Neural progenitor cell (in vitro differentiated cells): ENCODE measurements around the gene FAM221B. TPM values are rescaled to one million over a fixed set of nuclear protein-coding genes. Genes with fewer than 3 reads are reported as not detected.

ENCODE experiments used
- DNase-seq: peaks from one replicate; pipeline ENCODE4 v3.0.0-alpha.2; 2016; ENCODE audit warnings: low spot score
- H2AFZ ChIP-seq: fragments of 200-600 bp; sonication (generic); replicated peaks from 2 replicates; pipeline ENCODE4 v1.6.1; 2016; ENCODE audit warnings: antibody characterized with exemption
- H3F3A ChIP-seq: fragments of 200-600 bp; sonication (generic); 2 replicates; pipeline ENCODE4 v1.6.1; 2016; ENCODE audit warnings: antibody characterized with exemption, low read depth
- H3K27ac ChIP-seq: fragments of 200-600 bp; sonication (generic); 2 replicates; pipeline ENCODE4 v1.5.1; 2016; ENCODE audit warnings: mild to moderate bottlenecking
- H3K27me3 ChIP-seq: fragments of 200-600 bp; sonication (generic); 2 replicates; pipeline ENCODE4 v1.6.1; 2016; ENCODE audit warnings: mild to moderate bottlenecking, moderate library complexity
- H3K36me3 ChIP-seq: fragments of 200-600 bp; sonication (generic); 2 replicates; pipeline ENCODE4 v1.5.1; 2016
- H3K4me1 ChIP-seq: fragments of 200-600 bp; sonication (generic); 2 replicates; pipeline ENCODE4 v1.6.1; 2016; ENCODE audit warnings: mixed run types
- H3K4me2 ChIP-seq: fragments of 200-600 bp; sonication (generic); 2 replicates; pipeline ENCODE4 v1.6.1; 2016
- H3K4me3 ChIP-seq: fragments of 200-600 bp; sonication (generic); 2 replicates; pipeline ENCODE4 v1.5.1; 2016
- H3K79me2 ChIP-seq: fragments of 200-600 bp; sonication (generic); 2 replicates; pipeline ENCODE4 v1.6.1; 2016; ENCODE audit warnings: low read depth
- H3K9ac ChIP-seq: fragments of 200-600 bp; sonication (generic); 2 replicates; pipeline ENCODE4 v1.6.1; 2016
- H3K9me3 ChIP-seq: fragments of 200-600 bp; sonication (generic); 2 replicates; pipeline ENCODE4 v1.5.1; 2016; ENCODE audit warnings: low read depth
- H4K20me1 ChIP-seq: fragments of 200-600 bp; sonication (generic); 2 replicates; pipeline ENCODE4 v1.6.1; 2016; ENCODE audit warnings: low read depth
- H3K27ac Mint-ChIP-seq: 3 replicates; pipeline ENCODE4 v1.8.0; 2021; ENCODE audit warnings: mixed read lengths
- H3K27me3 Mint-ChIP-seq: 2 replicates; pipeline ENCODE4 v1.8.0; 2022; ENCODE audit warnings: low read depth, mild to moderate bottlenecking, inconsistent platforms, moderate library complexity, mixed read lengths; ENCODE audit not compliant: insufficient read depth
- H3K36me3 Mint-ChIP-seq: 3 replicates; pipeline ENCODE4 v1.8.0; 2021; ENCODE audit warnings: mixed read lengths
- H3K4me1 Mint-ChIP-seq: 3 replicates; pipeline ENCODE4 v1.8.0; 2021; ENCODE audit warnings: mixed read lengths
- H3K4me3 Mint-ChIP-seq: 3 replicates; pipeline ENCODE4 v1.8.0; 2021; ENCODE audit warnings: mild to moderate bottlenecking, moderate library complexity, mixed read lengths
- H3K9me3 Mint-ChIP-seq: 3 replicates; pipeline ENCODE4 v1.8.0; 2020; ENCODE audit warnings: mixed read lengths
- EZH2 ChIP-seq: fragments of 200-600 bp; sonication (generic); IDR thresholded peaks from 2 replicates; pipeline ENCODE4 v1.6.1; 2017; ENCODE audit warnings: antibody characterized with exemption, mild to moderate bottlenecking, moderate library complexity
- EZH2phosphoT487 ChIP-seq: fragments of 200-600 bp; sonication (generic); IDR thresholded peaks from 2 replicates; pipeline ENCODE4 v1.6.1; 2017; ENCODE audit warnings: antibody characterized with exemption
- total RNA-seq: library from RNA; depleted of rRNA; stranded (reverse); fragments of >200 nt; gene quantifications from 2 replicates; pipeline ENCODE4 v1.2.3, GENCODE V29; 2015; ENCODE audit warnings: low replicate concordance
- TF ChIP-seq, protein P1 (sequence below): fragments of 200-600 bp; sonication (generic); IDR thresholded peaks from 2 replicates; pipeline ENCODE4 v1.5.1; 2017; ENCODE audit warnings: antibody characterized with exemption, mild to moderate bottlenecking

The FAM221B gene
- total RNA-seq, 1 donor from 2014 or later: not detected

DNA sequence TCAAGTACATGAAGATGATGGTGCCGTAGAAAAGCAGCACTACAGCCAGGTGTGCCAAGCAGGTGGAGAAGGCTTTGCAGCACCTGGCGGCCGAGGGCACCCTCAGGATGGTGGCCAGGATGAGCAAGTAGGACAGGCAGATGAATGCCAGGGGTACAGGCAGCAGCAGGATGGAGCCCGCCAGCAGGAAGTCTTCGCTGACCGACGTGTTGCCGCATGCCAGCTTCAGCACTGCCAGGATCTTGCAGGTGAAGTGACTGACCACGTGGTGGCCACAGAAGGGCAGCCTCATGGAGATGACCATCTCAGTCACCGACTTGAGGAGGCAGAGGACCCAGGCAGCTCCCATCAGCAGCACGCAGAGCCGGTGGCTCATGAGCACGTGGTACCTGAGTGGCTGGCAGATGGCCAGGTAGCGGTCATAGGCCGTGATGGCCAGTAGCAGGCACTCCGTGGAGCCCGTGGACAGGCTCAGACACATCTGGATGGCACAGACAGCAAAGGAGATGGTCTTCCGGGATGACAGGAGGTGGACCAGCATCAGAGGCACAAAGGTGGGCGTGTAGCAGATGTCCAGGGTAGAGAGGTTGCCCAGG lies 41.2 kb upstream of the FAM221B start:
- Histone ChIP-seq H4K20me1 (no peaks in the 10 kb centered on the region), H3F3A (no peaks in the 10 kb centered on the region), H3K4me2 (no peak overlapping the region), H3K9ac (no peak overlapping the region), H3K9me3 (no peaks in the 10 kb centered on the region), H3K4me1 (no peaks in the 10 kb centered on the region), H2AFZ (no peak overlapping the region), H3K27me3 (no peaks in the 10 kb centered on the region), H3K27ac (no peak overlapping the region), H3K79me2 (no peaks in the 10 kb centered on the region), H3K4me3 (no peak overlapping the region), H3K36me3 (no peaks in the 10 kb centered on the region)
- Mint-ChIP-seq H3K27ac (peak overlapping the region; percentile 66), H3K27me3 (peaks cover 2% of the 10 kb centered on the region), H3K36me3 (no peaks in the 10 kb centered on the region), H3K4me3 (no peak overlapping the region), H3K4me1 (peaks cover 7% of the 10 kb centered on the region), H3K9me3 (no peaks in the 10 kb centered on the region)
- DNase-seq: no peak
- TF ChIP-seq EZH2 (no peak), EZH2phosphoT487 (no peak)
- TF ChIP-seq, protein P1, sequence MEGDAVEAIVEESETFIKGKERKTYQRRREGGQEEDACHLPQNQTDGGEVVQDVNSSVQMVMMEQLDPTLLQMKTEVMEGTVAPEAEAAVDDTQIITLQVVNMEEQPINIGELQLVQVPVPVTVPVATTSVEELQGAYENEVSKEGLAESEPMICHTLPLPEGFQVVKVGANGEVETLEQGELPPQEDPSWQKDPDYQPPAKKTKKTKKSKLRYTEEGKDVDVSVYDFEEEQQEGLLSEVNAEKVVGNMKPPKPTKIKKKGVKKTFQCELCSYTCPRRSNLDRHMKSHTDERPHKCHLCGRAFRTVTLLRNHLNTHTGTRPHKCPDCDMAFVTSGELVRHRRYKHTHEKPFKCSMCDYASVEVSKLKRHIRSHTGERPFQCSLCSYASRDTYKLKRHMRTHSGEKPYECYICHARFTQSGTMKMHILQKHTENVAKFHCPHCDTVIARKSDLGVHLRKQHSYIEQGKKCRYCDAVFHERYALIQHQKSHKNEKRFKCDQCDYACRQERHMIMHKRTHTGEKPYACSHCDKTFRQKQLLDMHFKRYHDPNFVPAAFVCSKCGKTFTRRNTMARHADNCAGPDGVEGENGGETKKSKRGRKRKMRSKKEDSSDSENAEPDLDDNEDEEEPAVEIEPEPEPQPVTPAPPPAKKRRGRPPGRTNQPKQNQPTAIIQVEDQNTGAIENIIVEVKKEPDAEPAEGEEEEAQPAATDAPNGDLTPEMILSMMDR: no peak

DNA sequence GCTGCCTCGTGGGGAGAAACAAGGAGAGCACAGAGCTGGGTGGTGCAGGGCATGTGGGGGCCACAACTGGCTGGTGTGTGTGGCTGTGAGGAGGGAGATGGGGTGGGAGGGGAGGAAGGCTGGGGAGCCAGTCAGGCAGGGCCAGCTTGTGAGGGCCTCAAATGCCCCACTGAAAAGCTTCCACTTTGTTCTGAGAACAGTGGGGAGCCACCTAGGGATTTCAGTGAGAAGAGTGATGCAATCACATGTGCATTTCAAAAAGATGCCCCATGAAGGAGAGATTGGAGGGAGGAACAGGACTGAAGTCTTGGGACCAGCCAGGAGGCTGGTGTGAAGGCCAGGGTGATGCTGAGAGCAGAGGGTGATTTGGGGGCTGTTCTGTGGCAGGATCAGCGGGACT lies 40.4 kb upstream of the FAM221B start:
- Histone ChIP-seq H3K79me2 (no peaks in the 10 kb centered on the region), H3K4me1 (no peaks in the 10 kb centered on the region), H3K27ac (no peak overlapping the region), H3K27me3 (no peaks in the 10 kb centered on the region), H4K20me1 (no peaks in the 10 kb centered on the region), H3K4me3 (no peak overlapping the region), H3K36me3 (no peaks in the 10 kb centered on the region), H3K9ac (no peak overlapping the region), H3K4me2 (no peak overlapping the region), H3F3A (no peaks in the 10 kb centered on the region), H3K9me3 (no peaks in the 10 kb centered on the region), H2AFZ (no peak overlapping the region)
- TF ChIP-seq EZH2phosphoT487 (no peak), EZH2 (no peak)
- TF ChIP-seq, protein P1: no peak
- DNase-seq: no peak
- peaks cover 7% of the 10 kb centered on the region for H3K4me1 Mint-ChIP-seq
- peaks cover 2% of the 10 kb centered on the region for H3K27me3 Mint-ChIP-seq
- H3K36me3 Mint-ChIP-seq: no peaks in the 10 kb centered on the region
- no peak overlapping the region for H3K4me3 Mint-ChIP-seq
- no peaks in the 10 kb centered on the region for H3K9me3 Mint-ChIP-seq
- no peak overlapping the region for H3K27ac Mint-ChIP-seq

DNA sequence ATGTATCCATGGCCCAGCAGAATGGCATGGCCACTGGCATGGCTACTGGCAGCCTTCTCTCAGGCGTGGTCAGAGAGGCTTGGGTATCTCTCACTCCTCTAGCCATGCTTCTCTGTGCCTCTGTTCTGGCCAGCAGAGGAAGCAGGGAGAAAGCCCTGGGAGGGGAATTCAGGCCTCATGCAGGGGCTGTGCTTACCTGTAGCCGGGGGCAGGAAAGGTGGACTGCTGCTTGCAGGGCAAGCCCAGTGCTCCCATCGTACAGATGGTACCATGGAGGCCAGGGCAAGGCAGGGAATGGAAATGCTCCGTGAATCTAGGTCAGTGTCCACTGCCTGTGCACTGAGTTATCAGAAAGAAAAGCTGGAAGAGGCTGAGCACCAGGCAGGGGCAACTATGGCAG lies 39.0 kb upstream of the FAM221B start:
- peaks cover 4% of the 10 kb centered on the region for H3K27me3 ChIP-seq
- no peaks in the 10 kb centered on the region for H3K79me2 ChIP-seq
- H3K4me3 Mint-ChIP-seq: no peak overlapping the region
- H3K4me3 ChIP-seq: no peak overlapping the region
- peaks cover 7% of the 10 kb centered on the region for H3K4me1 Mint-ChIP-seq
- no peak overlapping the region for H3K9ac ChIP-seq
- no peak overlapping the region for H3K27ac ChIP-seq
- H3K4me2 ChIP-seq: no peak overlapping the region
- H3K27ac Mint-ChIP-seq: no peak overlapping the region
- H3F3A ChIP-seq: no peaks in the 10 kb centered on the region
- peaks cover 7% of the 10 kb centered on the region for H3K27me3 Mint-ChIP-seq
- TF ChIP-seq, protein P1: no peak
- TF ChIP-seq EZH2phosphoT487: no peak
- no peak for TF ChIP-seq EZH2
- DNase-seq: no peak
- H3K4me1 ChIP-seq: no peaks in the 10 kb centered on the region
- no peaks in the 10 kb centered on the region for H4K20me1 ChIP-seq
- no peaks in the 10 kb centered on the region for H3K36me3 ChIP-seq
- H3K9me3 Mint-ChIP-seq: no peaks in the 10 kb centered on the region
- no peak overlapping the region for H2AFZ ChIP-seq
- no peaks in the 10 kb centered on the region for H3K36me3 Mint-ChIP-seq
- no peaks in the 10 kb centered on the region for H3K9me3 ChIP-seq
